Small intestine (tissue), 7 donors: Measurements from ENCODE around the gene DOCK9. TPM values are rescaled to one million over a fixed set of nuclear protein-coding genes. Genes with fewer than 3 reads are reported as not detected.
"Not testable (repeated sequence)": the region's sequence is repeated elsewhere in the genome, so short reads cannot be mapped to it uniquely, and the experiment has no call there.

Experiments
- DNase-seq, 2 donors: peaks; one replicate each; pipeline versions ENCODE4 v3.0.0 to v3.0.0-alpha.2; 2013
- FAIRE-seq: peaks from 2 replicates; lab custom pipeline; 2012; peaks lifted over from hg19 to GRCh38; lab: Jason Lieb, UNC
- H3K27ac ChIP-seq, 3 donors: one replicate each; pipeline ENCODE4 v1.5.1; 2013; ENCODE audit warnings: low read length in 2 of 3, mild to moderate bottlenecking in 2 of 3, control low read depth in 1 of 3, inconsistent platforms in 1 of 3, low read depth in 1 of 3, moderate library complexity in 1 of 3
- H3K27me3 ChIP-seq, 3 donors: one replicate each; pipeline ENCODE4 v1.6.1; 2013; ENCODE audit warnings: low read length in 3 of 3, inconsistent platforms in 1 of 3; ENCODE audit not compliant: control insufficient read depth in 3 of 3, insufficient read depth in 3 of 3
- H3K36me3 ChIP-seq, 3 donors: one replicate each; pipeline ENCODE4 v1.6.1; 2013; ENCODE audit warnings: low read length in 3 of 3, inconsistent platforms in 1 of 3, low read depth in 1 of 3, mild to moderate bottlenecking in 1 of 3, moderate library complexity in 1 of 3; ENCODE audit not compliant: control insufficient read depth in 3 of 3, insufficient read depth in 2 of 3
- H3K4me1 ChIP-seq, 3 donors: one replicate each; pipeline ENCODE4 v1.6.1; 2013; ENCODE audit warnings: low read length in 2 of 3, inconsistent platforms in 1 of 3, low read depth in 1 of 3, mild to moderate bottlenecking in 1 of 3, moderate library complexity in 1 of 3; ENCODE audit not compliant: control insufficient read depth in 3 of 3, insufficient read depth in 2 of 3
- H3K4me3 ChIP-seq, 3 donors: one replicate each; pipeline ENCODE4 v1.5.1; 2013; ENCODE audit warnings: low read length in 3 of 3, control low read depth in 1 of 3, inconsistent platforms in 1 of 3, low read depth in 1 of 3, mild to moderate bottlenecking in 1 of 3, moderate library complexity in 1 of 3
- H3K9me3 ChIP-seq, 2 donors: one replicate each; pipeline ENCODE4 v1.6.1; 2013; ENCODE audit warnings: low read depth in 1 of 2, low read length in 1 of 2; ENCODE audit not compliant: control insufficient read depth in 2 of 2, insufficient read depth in 1 of 2
- WGBS, 3 donors: extraction: QIAGEN DNeasy Blood & Tissue Kit; methylation state at CpG; one replicate each; pipeline ENCODE4 v1.1.7; 2013; 5-methylcytosine and 5-hydroxymethylcytosine counted together
- polyA plus RNA-seq, 4 donors: library from polyadenylated mRNA; stranded (reverse) in 3 of 4; unstranded in 1 of 4; fragments of 200-250 nt in 3 of 4; fragments of 120-200 nt in 1 of 4; gene quantifications; one replicate each; pipeline versions ENCODE4 v1.2.1 to v1.2.3, GENCODE V29; 2013
- donor health status: healthy with polysubstance abuse.
- donor health status: control.
- donor health status: control.
- donor health status: Bipolar disorder and iron deficiency.
- donor health status: healthy.

Gene DOCK9
- polyA plus RNA-seq, 4 donors = 18.6 to 84.3 (median 37.0) TPM

GRCh38 chr13:98894814-98895213 is 83.0 kb downstream of the DOCK9 start:
- not testable (repeated sequence) for FAIRE-seq, H3K27me3 ChIP-seq, H3K9me3 ChIP-seq, H3K27ac ChIP-seq, H3K4me3 ChIP-seq, DNase-seq, H3K4me1 ChIP-seq
- 93 to 96% (median 95%) methylated on average over 8 of the region's 8 CpGs for WGBS, 3 donors
- peaks cover 0 to 40% (median 8%) of the 10 kb centered on the region in 3 donors for H3K36me3 ChIP-seq

GRCh38 chr13:98893371-98893770 is 84.5 kb downstream of the DOCK9 start:
- DNase-seq (no peak), FAIRE-seq (no peak)
- 79 to 96% (median 95%) methylated on average over 5 of the region's 5 CpGs for WGBS, 3 donors
- Histone ChIP-seq H3K9me3 (no peaks in the 10 kb centered on the region), H3K27ac (no peak overlapping the region), H3K4me1 (peaks cover 0 to 6% (median 0%) of the 10 kb centered on the region in 3 donors), H3K27me3 (no peaks in the 10 kb centered on the region), H3K36me3 (peaks cover 0 to 40% (median 4%) of the 10 kb centered on the region in 3 donors), H3K4me3 (no peak overlapping the region)

GRCh38 chr13:98892821-98893220 is 85.0 kb downstream of the DOCK9 start:
- Histone ChIP-seq H3K4me1 (peaks cover 0 to 6% (median 0%) of the 10 kb centered on the region in 3 donors), H3K4me3 (no peak overlapping the region), H3K36me3 (peaks cover 0 to 37% (median 4%) of the 10 kb centered on the region in 3 donors), H3K27ac (no peak overlapping the region), H3K9me3 (no peaks in the 10 kb centered on the region), H3K27me3 (no peaks in the 10 kb centered on the region)
- FAIRE-seq (no peak), DNase-seq (no peak)
- 65 to 78% (median 77%) methylated on average over 5 of the region's 5 CpGs for WGBS, 3 donors

- 23 to 42% (median 36%) methylated on average over 3 of the region's 3 CpGs for WGBS, 3 donors
- no peak overlapping the region for H3K4me3 ChIP-seq
- H3K27me3 ChIP-seq = no peaks in the 10 kb centered on the region
- DNase-seq = no peak
- H3K9me3 ChIP-seq = no peaks in the 10 kb centered on the region
- H3K4me1 ChIP-seq = peaks cover 0 to 6% (median 0%) of the 10 kb centered on the region in 3 donors
- peaks cover 0 to 37% (median 4%) of the 10 kb centered on the region in 3 donors for H3K36me3 ChIP-seq
- FAIRE-seq = no peak
- H3K27ac ChIP-seq = no peak overlapping the region
Observed at GRCh38 chr13:98892077-98892476, 85.8 kb downstream of the DOCK9 start.

- Histone ChIP-seq H3K27ac (no peak overlapping the region), H3K36me3 (peaks cover 2 to 33% (median 2%) of the 10 kb centered on the region in 3 donors), H3K9me3 (no peaks in the 10 kb centered on the region), H3K4me3 (no peak overlapping the region), H3K27me3 (no peaks in the 10 kb centered on the region), H3K4me1 (peaks cover 0 to 6% (median 0%) of the 10 kb centered on the region in 3 donors)
- WGBS, 3 donors = 84 to 89% (median 89%) methylated on average over 5 of the region's 5 CpGs
- DNase-seq (no peak), FAIRE-seq (no peak)
Observed at GRCh38 chr13:98890925-98891324, 86.9 kb downstream of the DOCK9 start.

GRCh38 chr13:98890186-98890585 is 87.7 kb downstream of the DOCK9 start:
- FAIRE-seq = no peak
- 10 to 52% (median 18%) methylated on average over 8 of the region's 8 CpGs for WGBS, 3 donors
- peaks cover 2 to 32% (median 4%) of the 10 kb centered on the region in 3 donors for H3K36me3 ChIP-seq

GRCh38 chr13:98889419-98890085 is 88.3 kb downstream of the DOCK9 start:
- no peak for FAIRE-seq
- Histone ChIP-seq H3K36me3 (peaks cover 4 to 35% (median 6%) of the 10 kb centered on the region in 3 donors), H3K27me3 (no peaks in the 10 kb centered on the region), H3K27ac (no peak overlapping the region), H3K4me3 (no peak overlapping the region), H3K4me1 (peaks cover 0 to 6% (median 0%) of the 10 kb centered on the region in 3 donors), H3K9me3 (no peaks in the 10 kb centered on the region)
- peak in 1 of 2 donors; percentile 15 for DNase-seq
- WGBS, 3 donors = 50 to 82% (median 64%) methylated on average over 4 of the region's 4 CpGs

More at GRCh38 chr13:98890186-98890585, 87.7 kb downstream of the DOCK9 start:
- Histone ChIP-seq H3K4me1 (peaks cover 0 to 6% (median 0%) of the 10 kb centered on the region in 3 donors), H3K27ac (no peak overlapping the region), H3K4me3 (no peak overlapping the region), H3K9me3 (no peaks in the 10 kb centered on the region), H3K27me3 (no peaks in the 10 kb centered on the region)
- DNase-seq = peak; percentile 6 to 93

GRCh38 chr13:98888890-98889279 is 89.0 kb downstream of the DOCK9 start:
- 52 to 82% (median 54%) methylated on average over 3 of the region's 3 CpGs for whole genome bisulfite sequencing, 3 donors
- H3K27me3 ChIP-seq = no peaks in the 10 kb centered on the region
- no peak for FAIRE-seq
- DNase-seq = no peak
- no peak overlapping the region for H3K27ac ChIP-seq
- no peaks in the 10 kb centered on the region for H3K9me3 ChIP-seq
- H3K36me3 ChIP-seq = peaks cover 5 to 36% (median 8%) of the 10 kb centered on the region in 3 donors
- peaks cover 0 to 6% (median 0%) of the 10 kb centered on the region in 3 donors for H3K4me1 ChIP-seq
- H3K4me3 ChIP-seq = no peak overlapping the region
